ENCODE results near the gene CHID1.

GRCh38 chr11:911890-912219 is 1.2 kb upstream of the CHID1 start:
- TF ChIP-seq MAZ (CRISPR knock-in tag; conservative IDR thresholded peaks at IDR 0.05 in 1 of 2, IDR thresholded peaks at IDR 0.05 in 1 of 2): no peak
- TF ChIP-seq TAF15 (IDR thresholded peaks at IDR 0.05; ENCODE audit: low read depth, low read length): no peak
- TF ChIP-seq SRF (CRISPR knock-in tag; IDR thresholded peaks at IDR 0.05): no peak
- no peak for TF ChIP-seq CTCF (IDR thresholded peaks at IDR 0.05 in 2 of 3, conservative IDR thresholded peaks at IDR 0.05 in 1 of 3; ENCODE audit: insufficient read depth in 2 of 3, low read depth in 1 of 3, low read length in 3 of 3)
- TF ChIP-seq NFYB (IDR thresholded peaks at IDR 0.05; ENCODE audit: extremely low read depth, insufficient read length): no peak
- TF ChIP-seq ZNF41 (CRISPR knock-in tag; conservative IDR thresholded peaks at IDR 0.05): no peak
- no peak for TF ChIP-seq ZBTB2 (IDR thresholded peaks at IDR 0.05)
